GM12874 (cell line): Measurements from ENCODE around the gene CDH23.

Experiments
- CTCF ChIP-seq: IDR thresholded peaks from 2 replicates; pipeline ENCODE4 v1.5.1; 2011; ENCODE audit warnings: low read depth, mild to moderate bottlenecking, control low read depth, low read length, moderate library complexity; ENCODE audit not compliant: insufficient read depth

CDH23 gene

GRCh38 chr10:71641986-71642385, 245.3 kb downstream of the CDH23 start:
- TF ChIP-seq CTCF = no peak

- TF ChIP-seq CTCF = no peak
Observed at GRCh38 chr10:71643904-71644303, 247.2 kb downstream of the CDH23 start.

- no peak for TF ChIP-seq CTCF
Observed at GRCh38 chr10:71644307-71645180, 247.8 kb downstream of the CDH23 start.

- TF ChIP-seq CTCF = no peak
Observed at GRCh38 chr10:71645185-71645584, 248.5 kb downstream of the CDH23 start.

- TF ChIP-seq CTCF = no peak
Observed at GRCh38 chr10:71646037-71646436, 249.3 kb downstream of the CDH23 start.

GRCh38 chr10:71646592-71647292, 250.0 kb downstream of the CDH23 start:
- no peak for TF ChIP-seq CTCF

- no peak for TF ChIP-seq CTCF
Observed at GRCh38 chr10:71647526-71648253, 251.0 kb downstream of the CDH23 start.
